Measurements from ENCODE around the gene PDIA5.

Gene PDIA5

DNA sequence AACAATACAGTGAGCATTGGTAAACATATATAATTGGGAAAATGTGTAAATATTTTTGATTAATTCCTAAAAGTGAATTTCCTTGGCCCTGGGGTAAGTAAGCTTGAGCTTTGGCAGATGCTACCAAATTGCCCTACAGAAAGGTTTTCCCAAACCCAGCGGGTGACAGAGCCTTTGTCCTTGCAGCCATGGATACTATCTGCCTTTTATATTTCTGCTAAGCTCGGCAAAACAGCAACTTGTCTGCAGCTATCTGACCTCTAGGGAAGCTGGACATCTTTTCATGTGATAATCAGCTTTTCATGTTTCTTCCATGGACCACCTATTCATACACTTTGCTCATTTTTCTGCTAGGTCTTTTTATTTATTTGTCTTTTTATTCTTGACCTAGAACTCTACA lies 70.2 kb downstream of the PDIA5 start:
- no peak overlapping the region for H3K4me3 ChIP-seq (ENCODE audit: low read depth, low read length)
- TF ChIP-seq, protein P1, sequence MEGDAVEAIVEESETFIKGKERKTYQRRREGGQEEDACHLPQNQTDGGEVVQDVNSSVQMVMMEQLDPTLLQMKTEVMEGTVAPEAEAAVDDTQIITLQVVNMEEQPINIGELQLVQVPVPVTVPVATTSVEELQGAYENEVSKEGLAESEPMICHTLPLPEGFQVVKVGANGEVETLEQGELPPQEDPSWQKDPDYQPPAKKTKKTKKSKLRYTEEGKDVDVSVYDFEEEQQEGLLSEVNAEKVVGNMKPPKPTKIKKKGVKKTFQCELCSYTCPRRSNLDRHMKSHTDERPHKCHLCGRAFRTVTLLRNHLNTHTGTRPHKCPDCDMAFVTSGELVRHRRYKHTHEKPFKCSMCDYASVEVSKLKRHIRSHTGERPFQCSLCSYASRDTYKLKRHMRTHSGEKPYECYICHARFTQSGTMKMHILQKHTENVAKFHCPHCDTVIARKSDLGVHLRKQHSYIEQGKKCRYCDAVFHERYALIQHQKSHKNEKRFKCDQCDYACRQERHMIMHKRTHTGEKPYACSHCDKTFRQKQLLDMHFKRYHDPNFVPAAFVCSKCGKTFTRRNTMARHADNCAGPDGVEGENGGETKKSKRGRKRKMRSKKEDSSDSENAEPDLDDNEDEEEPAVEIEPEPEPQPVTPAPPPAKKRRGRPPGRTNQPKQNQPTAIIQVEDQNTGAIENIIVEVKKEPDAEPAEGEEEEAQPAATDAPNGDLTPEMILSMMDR (IDR thresholded peaks at IDR 0.05; ENCODE audit: low read depth, low read length) = no peak
- DNase-seq (ENCODE audit: low read depth, low spot score) = no peak
- in situ Hi-C loops (cut with HindIII; ENCODE audit: low sequenced_read_pairs) = no loop called here

DNA sequence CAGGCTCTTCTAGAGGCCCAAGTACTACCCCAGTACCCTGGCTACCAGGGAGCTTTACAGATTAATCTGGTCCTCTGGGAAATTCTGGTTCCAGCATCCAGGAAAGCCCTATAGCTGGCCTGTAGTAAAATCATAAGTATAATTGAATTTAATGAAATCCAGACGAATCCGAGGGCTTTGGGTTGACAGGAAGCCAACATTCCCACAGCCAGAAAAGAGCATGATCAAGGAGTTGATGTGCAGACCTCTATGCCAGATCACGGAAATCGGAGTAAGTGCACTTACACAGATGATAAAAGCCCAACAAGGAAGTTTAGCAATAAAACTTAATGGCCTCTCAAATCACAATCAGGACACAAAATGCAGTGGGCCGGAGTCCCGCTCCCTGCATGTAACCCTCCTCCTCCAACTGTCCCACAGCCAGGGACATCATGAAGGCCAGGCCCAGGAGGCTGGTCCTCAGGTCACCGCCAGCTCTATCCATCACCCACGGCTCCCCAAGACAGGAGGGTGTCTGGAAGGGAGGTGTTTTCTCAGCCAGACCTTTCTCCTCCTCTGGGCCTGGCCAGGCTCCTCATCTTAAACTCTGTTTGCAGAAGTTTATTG lies 72.1 kb downstream of the PDIA5 start:
- in situ Hi-C loops (cut with HindIII; ENCODE audit: low sequenced_read_pairs) = no loop called here
- H3K4me3 ChIP-seq (ENCODE audit: low read depth, low read length) = no peak overlapping the region
- DNase-seq (ENCODE audit: low read depth, low spot score) = no peak
- TF ChIP-seq, protein P1 (IDR thresholded peaks at IDR 0.05; ENCODE audit: low read depth, low read length) = no peak

DNA sequence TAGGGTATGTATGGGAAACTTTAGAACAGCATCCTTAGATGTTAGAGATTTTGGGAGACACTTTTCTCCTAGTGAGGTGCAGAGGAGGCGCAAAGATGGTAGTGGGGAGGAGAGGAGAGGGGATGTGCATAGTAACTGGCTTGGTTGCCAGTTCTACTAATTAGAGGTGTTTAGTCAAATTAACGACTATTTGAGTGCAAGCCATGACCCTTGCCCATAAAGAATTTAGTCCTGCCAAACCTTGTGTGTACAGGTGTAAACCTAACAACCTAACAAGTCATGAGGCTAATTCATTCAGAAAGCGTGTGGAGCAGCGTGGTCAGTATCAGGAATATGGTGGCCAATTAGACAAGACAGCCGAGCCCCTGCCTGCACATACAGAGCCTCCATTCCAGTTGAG lies 72.7 kb downstream of the PDIA5 start:
- in situ Hi-C loops (cut with HindIII; ENCODE audit: low sequenced_read_pairs) = no loop called here
- no peak for DNase-seq (ENCODE audit: low read depth, low spot score)
- no peak overlapping the region for H3K4me3 ChIP-seq (ENCODE audit: low read depth, low read length)
- TF ChIP-seq, protein P1 (IDR thresholded peaks at IDR 0.05; ENCODE audit: low read depth, low read length) = no peak

DNA sequence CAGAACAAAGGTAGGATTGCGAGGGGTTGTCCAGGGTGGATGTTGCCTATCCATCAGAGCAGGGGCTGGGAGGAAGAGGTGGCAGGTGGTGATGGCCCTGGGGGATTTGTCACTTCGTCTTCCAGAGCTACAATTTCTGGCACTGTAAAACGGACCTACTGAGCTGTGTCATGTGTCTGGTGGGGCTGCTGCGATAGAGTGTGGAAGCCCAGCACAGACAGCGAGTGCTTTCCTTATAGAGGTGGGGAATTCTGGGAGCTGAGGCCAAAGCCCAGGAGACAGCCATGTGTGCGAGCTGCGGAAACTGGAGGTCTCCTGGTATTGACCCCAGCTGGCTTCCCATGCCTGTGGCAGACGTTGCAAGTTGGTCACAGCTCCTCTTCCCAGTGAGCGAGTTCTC lies 73.7 kb downstream of the PDIA5 start:
- TF ChIP-seq, protein P1 (IDR thresholded peaks at IDR 0.05; ENCODE audit: low read depth, low read length) = no peak
- in situ Hi-C loops (cut with HindIII; ENCODE audit: low sequenced_read_pairs) = no loop called here
- H3K4me3 ChIP-seq (ENCODE audit: low read depth, low read length) = no peak overlapping the region
- DNase-seq (ENCODE audit: low read depth, low spot score) = no peak

DNA sequence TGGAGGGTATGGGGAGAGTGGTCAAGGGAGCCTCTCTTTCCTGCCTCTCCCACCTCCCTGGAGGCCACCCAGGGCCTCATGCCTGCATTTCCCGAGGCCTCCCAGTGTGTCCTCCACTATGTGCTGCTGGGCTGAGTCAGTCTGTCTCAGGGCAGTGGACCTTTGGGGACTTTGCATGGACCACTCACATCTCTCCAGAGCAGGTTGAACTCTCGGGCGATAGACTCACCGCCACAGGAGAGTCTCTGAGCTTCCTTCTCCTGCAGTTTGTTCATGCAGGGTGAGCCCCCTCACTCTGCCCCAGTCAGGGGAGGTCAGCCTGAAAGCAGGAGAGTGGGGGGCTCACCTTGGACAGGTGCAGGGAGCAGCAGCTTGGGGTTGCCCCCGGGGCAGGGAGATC lies 74.5 kb downstream of the PDIA5 start:
- in situ Hi-C loops (cut with HindIII; ENCODE audit: low sequenced_read_pairs) = no loop called here
- TF ChIP-seq, protein P1 (IDR thresholded peaks at IDR 0.05; ENCODE audit: low read depth, low read length) = no peak
- H3K4me3 ChIP-seq (ENCODE audit: low read depth, low read length) = no peak overlapping the region
- no peak for DNase-seq (ENCODE audit: low read depth, low spot score)

DNA sequence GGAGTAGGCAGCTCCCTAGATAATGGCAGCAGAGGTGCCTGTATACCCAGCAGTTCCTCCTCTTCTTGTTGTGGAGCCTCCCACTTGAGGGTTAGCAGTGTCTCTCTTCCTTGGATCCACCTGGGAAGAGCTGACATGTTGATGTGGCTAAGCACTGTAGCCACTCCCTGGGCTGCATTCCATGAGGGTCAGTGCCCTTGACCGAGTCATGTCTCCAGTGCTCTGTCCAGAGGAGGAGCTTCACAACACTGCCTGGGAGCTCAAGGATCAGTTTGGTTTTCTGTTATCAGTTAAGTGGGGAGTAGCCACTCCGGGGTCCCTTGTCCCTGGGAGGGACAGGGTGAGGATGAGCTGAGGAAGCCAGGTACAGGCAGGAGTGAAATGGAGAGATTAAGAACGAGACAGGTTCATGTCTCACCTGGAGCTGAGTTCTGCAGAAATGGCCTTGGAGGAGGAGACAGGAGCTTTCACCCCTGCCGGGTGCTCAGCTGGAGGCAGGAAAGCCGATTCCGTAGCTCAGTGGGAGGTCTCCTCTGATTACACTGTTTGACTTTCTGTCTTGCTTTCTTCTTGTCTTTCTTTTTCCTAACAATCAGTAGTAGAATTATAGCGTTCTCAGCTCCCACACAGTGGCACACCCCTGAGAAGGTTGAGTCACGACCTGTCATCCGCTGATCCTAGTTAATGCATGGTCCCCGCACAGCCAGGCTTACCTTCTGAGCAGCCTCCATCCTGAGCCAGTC lies 77.0 kb downstream of the PDIA5 start:
- TF ChIP-seq, protein P1 (IDR thresholded peaks at IDR 0.05; ENCODE audit: low read depth, low read length) = no peak
- DNase-seq (ENCODE audit: low read depth, low spot score) = peak; percentile 15
- H3K4me3 ChIP-seq (ENCODE audit: low read depth, low read length) = no peak overlapping the region
- in situ Hi-C loops (cut with HindIII; ENCODE audit: low sequenced_read_pairs) = no loop called here

All from astrocyte of the spinal cord (primary cell).